GM10847 (cell line): Measurements from ENCODE around the gene SF1.

Experiments used
- POLR2A ChIP-seq: IDR thresholded peaks from 2 replicates; pipeline ENCODE4 v1.6.1; 2011; ENCODE audit not compliant: insufficient read length; ENCODE audit errors: extremely low read depth

SF1 gene

GRCh38 chr11:64803158-64803845 is 25.0 kb upstream of the SF1 start, which contains the start of gene MAP4K2:
Gene MAP4K2 (minus strand): TSS chr11:64803214. CDS start chr11:64803149, 65 bp downstream.
- no peak for TF ChIP-seq POLR2A

GRCh38 chr11:64802370-64803157 is 24.2 kb upstream of the SF1 start:
- peak; percentile 31 for TF ChIP-seq POLR2A

GRCh38 chr11:64801561-64802369 is 23.4 kb upstream of the SF1 start:
- no peak for TF ChIP-seq POLR2A

- TF ChIP-seq POLR2A, result no peak
Observed at GRCh38 chr11:64801158-64801464, 22.8 kb upstream of the SF1 start.

GRCh38 chr11:64800303-64801157 is 22.2 kb upstream of the SF1 start:
- no peak for TF ChIP-seq POLR2A

GRCh38 chr11:64799623-64800302 is 21.4 kb upstream of the SF1 start:
- no peak for TF ChIP-seq POLR2A

- TF ChIP-seq POLR2A, result no peak
Observed at GRCh38 chr11:64799256-64799622, 20.9 kb upstream of the SF1 start.

GRCh38 chr11:64796757-64797541 is 18.6 kb upstream of the SF1 start:
- no peak for TF ChIP-seq POLR2A

- TF ChIP-seq POLR2A, result no peak
Observed at GRCh38 chr11:64796047-64796756, 17.9 kb upstream of the SF1 start.

- no peak for TF ChIP-seq POLR2A
Observed at GRCh38 chr11:64794526-64794925, 16.2 kb upstream of the SF1 start.

- no peak for TF ChIP-seq POLR2A
Observed at GRCh38 chr11:64793271-64794160, 15.2 kb upstream of the SF1 start.

- no peak for TF ChIP-seq POLR2A
Observed at GRCh38 chr11:64792482-64792881, 14.1 kb upstream of the SF1 start.

- no peak for TF ChIP-seq POLR2A
Observed at GRCh38 chr11:64791781-64792291, 13.5 kb upstream of the SF1 start.
